Activated CD8-positive, alpha-beta memory T cell treated with anti-CD3 and anti-CD28 coated beads for 1 hour (primary cell): ENCODE measurements around the gene RMP24.

Source experiments
- DNase-seq, 2 donors: peaks; one replicate each; pipeline ENCODE4 v3.0.0-alpha.2; 2020; ENCODE audit warnings: low read depth in 1 of 2; ENCODE audit errors: extremely low read depth in 1 of 2

Gene RMP24

DNA sequence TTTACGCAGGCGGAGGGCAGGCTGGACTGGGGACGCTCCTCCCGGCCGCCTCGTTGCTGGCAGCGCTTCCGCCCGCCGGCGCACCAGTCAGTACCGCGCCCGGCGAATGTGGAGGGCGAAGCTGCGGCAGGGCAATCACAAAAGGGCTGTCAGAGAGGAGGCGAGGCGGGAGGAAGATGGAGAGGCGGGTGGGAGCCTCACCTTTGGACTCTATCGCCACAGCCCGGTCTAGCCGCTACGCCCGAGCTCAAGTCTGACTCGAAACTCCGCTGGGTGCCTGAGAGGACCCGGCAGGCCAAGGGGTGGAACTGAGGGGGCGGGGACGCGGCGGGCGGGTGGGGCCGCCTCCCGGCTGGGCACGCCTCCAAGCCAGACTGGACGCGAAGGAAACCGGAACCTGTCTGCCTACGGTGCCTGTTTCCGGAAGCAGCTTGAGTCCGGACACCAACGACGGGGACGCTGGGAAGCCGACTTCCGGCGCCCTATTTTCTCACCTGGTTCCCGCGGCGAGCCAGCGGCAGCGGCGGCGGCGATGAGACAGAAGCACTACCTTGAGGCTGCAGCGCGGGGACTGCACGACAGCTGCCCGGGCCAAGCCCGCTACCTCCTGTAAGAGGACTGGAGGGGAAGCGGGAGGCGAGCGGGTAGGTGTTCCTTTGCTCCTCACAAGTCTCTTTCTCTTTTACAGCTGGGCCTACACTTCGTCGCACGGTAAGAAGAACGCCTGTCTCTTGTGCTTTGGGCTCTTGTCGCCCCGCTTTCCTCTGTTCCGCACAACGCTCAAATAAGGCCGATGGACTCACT is at the start of gene RMP24:
Gene RMP24 (plus strand): TSS at position 483 of the 804 bp plus-strand sequence.
- DNase-seq, result peak; percentile 78 to 89

DNA sequence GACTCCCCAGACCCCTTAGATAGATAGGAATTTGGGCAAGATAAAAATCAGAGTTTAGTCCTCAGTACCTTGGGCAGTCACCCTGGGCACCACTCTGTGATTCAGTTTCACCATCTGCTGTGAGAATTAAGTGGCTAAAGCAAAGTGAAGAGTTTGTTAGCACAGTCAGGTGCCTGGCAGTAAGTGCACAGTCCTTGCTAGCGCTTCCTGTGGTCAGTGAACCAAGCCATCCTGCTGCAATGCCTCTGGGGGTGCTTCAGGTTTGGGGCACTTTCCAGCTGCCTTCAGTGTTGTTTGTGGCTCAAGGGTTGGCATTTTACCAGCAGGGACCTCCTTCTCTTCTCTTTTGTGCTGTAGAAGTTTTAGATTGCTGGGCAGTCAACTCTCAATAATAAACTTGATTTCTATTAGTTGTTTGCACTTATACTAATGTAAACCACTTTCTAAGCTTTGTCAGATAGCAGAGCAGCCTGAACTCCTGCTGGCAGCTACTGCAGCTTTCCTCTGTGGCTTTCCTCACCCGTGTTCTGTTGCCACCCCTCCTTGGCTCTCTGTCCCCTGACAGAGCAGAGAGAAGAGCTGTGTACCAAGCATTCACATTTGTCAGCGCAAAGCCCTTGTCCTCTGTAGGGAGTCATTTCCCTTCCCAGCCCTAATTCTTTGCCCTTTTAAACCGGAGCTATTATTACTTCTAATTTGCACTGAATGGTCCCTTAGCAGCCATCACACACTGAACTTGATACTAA is 48.4 kb upstream of the RMP24 start:
- no peak for DNase-seq

DNA sequence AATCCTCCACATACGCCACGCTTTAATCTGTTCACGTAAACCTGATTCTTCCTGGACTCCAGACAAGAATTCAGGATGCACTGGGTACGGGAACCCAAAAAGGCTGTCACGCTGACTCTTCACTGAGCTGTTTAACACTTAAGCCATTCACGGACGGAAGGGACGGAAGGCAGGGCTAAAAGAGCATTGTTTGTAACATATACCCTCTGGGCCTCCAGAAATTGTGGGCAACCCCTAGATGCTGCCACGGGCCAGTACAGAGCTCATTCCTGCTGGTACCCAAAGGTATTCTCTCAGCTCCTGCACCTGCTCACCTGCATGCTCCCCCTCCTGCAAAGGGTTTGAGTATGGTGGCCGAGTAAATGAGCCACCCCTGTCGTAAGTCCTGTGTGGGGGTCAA is 45.6 kb upstream of the RMP24 start:
- DNase-seq, result no peak

GRCh38 chr18:35927430-35927829 is 45.0 kb upstream of the RMP24 start:
- no peak for DNase-seq

- no peak for DNase-seq
These were observed 38.5 kb upstream of the RMP24 start for GRCh38 chr18:35933982-35934381.

- DNase-seq, result no peak
These were observed 37.6 kb upstream of the RMP24 start for GRCh38 chr18:35934891-35935290.

DNA sequence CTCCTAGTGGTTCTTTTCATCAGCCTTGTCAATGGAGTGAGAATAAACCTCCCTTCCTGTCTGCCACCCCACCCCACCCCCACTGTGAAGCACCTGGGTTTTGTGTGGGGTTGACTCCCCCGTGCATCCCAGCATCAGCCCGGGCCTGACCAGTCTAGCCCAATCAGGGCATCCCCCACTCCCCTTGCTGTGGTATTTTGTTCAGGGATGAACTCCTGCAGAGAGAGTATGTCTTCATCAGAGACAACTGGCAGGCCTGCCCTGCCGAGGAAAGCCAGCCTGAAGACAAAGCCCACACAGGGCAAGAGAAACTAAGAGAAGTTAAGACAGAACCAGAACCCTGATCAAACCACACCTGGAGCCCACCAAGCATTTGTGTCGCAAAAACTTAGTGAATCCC is 36.7 kb upstream of the RMP24 start:
- DNase-seq, result no peak

DNA sequence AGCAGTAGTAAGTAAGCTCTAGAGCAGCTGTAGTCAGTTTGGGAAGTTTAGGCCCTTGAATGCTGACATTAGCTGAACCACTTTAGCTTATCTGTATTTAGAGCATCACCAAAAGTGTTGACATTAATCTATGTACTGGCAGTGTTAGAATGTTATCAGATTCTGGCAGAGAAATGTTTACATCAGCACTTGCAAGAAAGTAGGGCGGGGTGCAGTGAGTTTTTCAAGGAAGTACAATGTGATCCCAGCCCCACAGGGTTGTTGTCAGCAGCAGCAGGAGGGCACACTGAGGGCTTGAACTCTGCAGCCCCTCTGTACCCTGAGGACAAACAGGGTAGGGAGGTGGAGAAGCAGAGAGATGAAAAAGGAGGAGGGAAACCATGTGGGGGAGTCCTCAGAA is 35.5 kb upstream of the RMP24 start:
- DNase-seq, result no peak

DNA sequence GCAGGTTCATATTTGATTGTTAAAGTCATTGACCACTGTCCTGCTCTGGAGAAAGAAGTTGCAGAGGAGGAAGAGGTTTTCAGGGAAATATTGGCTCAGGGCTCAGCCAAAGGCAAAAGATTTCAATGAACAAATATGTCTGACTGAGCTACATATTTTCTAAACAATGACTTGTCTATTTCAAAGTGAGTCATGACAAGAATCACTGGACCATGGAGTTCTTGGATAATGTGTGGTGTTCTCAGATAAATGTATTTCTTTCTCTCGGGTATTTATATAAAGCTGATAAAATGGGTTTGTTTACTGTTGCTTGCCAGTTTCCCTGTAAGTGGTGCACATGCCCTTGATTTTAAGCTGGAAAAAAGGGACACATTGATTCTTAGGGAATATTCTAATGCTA is 34.3 kb upstream of the RMP24 start:
- no peak for DNase-seq

- DNase-seq, result no peak
These were observed 33.9 kb upstream of the RMP24 start for GRCh38 chr18:35938562-35938961.

GRCh38 chr18:35939138-35939537 is 33.3 kb upstream of the RMP24 start:
- no peak for DNase-seq

DNA sequence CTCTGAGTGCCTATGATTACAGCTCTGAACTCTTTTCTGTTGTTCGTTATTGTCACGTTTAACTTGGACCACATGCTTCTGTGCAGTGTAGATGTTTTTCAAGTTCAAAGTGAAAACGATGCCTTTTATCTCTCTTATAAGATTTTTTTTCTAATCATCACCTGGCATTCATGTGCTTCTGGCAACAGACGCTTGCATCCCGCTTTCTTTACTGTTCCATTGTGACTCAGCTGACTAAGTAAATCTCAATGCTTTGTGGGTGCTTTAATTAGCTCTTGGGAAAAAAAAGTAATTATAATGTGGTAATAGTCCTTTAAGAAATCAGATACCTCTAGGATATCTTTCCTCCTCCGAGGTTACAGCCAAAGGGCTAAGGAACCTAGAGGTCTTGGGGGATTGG is 31.2 kb upstream of the RMP24 start:
- no peak for DNase-seq

- DNase-seq, result no peak
These were observed 30.3 kb upstream of the RMP24 start for GRCh38 chr18:35942133-35942532.

DNA sequence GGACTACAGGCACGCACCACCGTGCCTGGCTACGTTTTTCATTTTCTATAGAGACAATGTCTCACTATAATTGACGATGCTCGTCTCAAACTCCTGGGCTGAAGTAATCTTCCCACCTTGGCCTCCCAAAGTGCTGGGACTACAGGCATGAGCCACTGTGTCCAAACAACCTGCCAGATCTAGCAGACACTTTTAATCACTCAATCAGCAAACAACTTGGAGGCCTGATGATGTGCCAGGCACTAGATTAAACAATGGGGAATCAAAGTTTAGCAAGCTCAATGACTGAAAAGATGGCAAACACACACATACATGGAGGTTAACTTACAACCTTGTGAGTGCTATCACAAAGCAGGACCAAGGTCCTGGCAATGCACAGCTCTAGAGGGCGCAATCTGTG is 29.8 kb upstream of the RMP24 start:
- DNase-seq, result no peak

DNA sequence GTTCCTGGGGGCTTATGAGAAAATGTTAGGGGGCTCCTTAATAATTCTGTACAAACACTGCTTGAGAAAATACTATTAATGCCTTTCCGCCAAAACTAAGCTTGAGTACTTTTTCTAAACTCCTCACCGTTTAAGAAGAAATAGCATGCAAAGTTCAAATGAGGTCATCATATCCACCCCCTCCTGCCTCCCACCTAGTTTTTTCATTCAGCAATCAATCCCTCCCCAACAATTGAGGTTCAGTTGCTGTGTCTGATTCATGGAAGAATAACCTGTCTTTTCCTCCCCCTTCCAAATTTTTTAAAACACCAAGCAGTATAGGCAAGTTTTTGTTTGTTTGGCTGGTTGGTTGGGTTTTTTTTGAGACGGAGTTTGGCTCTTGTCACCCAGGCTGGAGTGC is 24.4 kb upstream of the RMP24 start:
- no peak for DNase-seq

DNA sequence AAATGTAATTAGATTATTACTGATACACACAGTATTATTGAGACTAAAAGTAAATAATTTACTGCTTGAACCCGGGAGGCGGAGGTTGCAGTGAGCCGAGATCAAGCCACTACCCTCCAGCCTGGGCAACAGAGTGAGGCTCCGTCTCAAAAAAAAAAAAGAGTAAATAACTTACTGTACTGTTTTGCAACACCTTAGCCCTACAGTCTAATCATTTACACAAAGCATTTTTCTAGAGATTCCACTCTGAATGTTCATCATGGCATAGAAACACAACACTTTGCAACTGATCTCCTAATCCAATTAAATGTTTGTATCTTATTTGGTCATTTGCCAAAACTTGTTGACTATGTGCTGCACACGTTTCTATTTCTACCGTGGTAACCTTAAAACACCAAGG is 23.4 kb upstream of the RMP24 start:
- DNase-seq, result no peak

- DNase-seq, result peak in 1 of 2 donors; percentile 19
These were observed 22.4 kb upstream of the RMP24 start for GRCh38 chr18:35949903-35950627.

- DNase-seq, result no peak
These were observed 21.9 kb upstream of the RMP24 start for GRCh38 chr18:35950628-35950982.

DNA sequence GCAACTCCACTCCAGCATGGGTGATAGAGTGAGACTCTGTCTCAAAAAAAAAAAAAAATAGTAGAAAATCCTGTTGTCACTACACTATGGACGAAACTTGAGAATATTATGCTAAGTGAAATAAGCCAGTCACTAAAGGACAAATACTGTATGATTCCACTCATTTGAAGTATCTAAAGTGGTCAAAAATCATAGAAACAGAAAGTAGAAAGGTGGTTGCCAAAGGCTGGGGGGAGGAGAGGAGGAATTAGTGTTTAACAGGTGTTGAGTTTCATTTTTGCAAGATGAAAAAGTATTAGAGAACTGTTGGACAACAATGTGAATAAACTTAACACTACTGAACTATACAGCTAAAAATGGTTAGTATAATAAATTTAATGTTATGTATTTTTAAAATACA is 18.8 kb upstream of the RMP24 start:
- DNase-seq, result no peak

DNA sequence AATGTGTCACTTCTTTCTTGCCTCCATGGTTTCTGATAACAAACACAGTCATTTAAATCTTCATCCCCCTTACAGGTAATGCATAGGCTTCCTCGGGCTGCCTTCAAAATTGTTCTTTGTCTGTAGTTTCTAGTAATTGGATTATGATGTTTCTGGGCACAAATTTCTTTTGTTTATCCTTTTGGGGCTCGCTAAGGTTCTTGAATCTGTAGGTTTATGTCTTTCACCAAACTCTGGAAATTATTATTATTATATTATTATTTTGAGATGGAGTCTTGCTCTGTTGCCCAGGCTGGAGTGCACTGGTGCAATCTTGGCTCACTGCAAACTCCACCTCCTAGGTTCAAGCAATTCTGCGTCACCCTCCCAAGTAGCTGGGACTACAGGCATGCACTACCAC is 16.3 kb upstream of the RMP24 start:
- DNase-seq, result no peak

DNA sequence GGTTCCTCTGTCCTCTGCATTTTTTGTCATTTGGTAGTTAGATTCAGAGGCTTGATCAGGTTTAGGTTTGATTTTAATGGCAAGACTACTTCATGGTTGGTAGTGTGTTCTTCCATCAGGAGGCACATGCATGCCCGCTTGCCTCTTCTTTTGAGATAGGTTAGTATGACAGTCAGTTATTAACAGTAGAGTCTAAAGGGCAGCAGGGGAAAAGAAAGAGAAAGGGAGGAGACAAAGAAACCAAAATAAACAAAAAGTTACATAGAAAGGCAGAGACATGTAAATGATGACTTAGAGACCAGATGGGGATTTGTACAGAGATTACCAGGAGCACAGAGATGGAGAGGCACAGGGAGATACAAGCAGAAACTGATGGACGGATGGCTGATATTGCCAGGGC is 10.2 kb upstream of the RMP24 start:
- DNase-seq, result no peak

- no peak for DNase-seq
These were observed 8.2 kb upstream of the RMP24 start for GRCh38 chr18:35964319-35964718.
